Small intestine (tissue), 7 donors: Measurements from ENCODE around the gene INPPL1. TPM values are rescaled to one million over a fixed set of nuclear protein-coding genes. Genes with fewer than 3 reads are reported as not detected.

ENCODE experiments used
- DNase-seq, 2 donors: peaks; one replicate each; pipeline versions ENCODE4 v3.0.0 to v3.0.0-alpha.2; 2013
- FAIRE-seq: peaks from 2 replicates; lab custom pipeline; 2012; peaks lifted over from hg19 to GRCh38; lab: Jason Lieb, UNC
- H3K27ac ChIP-seq, 3 donors: one replicate each; pipeline ENCODE4 v1.5.1; 2013; ENCODE audit warnings: low read length in 2 of 3, mild to moderate bottlenecking in 2 of 3, control low read depth in 1 of 3, inconsistent platforms in 1 of 3, low read depth in 1 of 3, moderate library complexity in 1 of 3
- H3K27me3 ChIP-seq, 3 donors: one replicate each; pipeline ENCODE4 v1.6.1; 2013; ENCODE audit warnings: low read length in 3 of 3, inconsistent platforms in 1 of 3; ENCODE audit not compliant: control insufficient read depth in 3 of 3, insufficient read depth in 3 of 3
- H3K36me3 ChIP-seq, 3 donors: one replicate each; pipeline ENCODE4 v1.6.1; 2013; ENCODE audit warnings: low read length in 3 of 3, inconsistent platforms in 1 of 3, low read depth in 1 of 3, mild to moderate bottlenecking in 1 of 3, moderate library complexity in 1 of 3; ENCODE audit not compliant: control insufficient read depth in 3 of 3, insufficient read depth in 2 of 3
- H3K4me1 ChIP-seq, 3 donors: one replicate each; pipeline ENCODE4 v1.6.1; 2013; ENCODE audit warnings: low read length in 2 of 3, inconsistent platforms in 1 of 3, low read depth in 1 of 3, mild to moderate bottlenecking in 1 of 3, moderate library complexity in 1 of 3; ENCODE audit not compliant: control insufficient read depth in 3 of 3, insufficient read depth in 2 of 3
- H3K4me3 ChIP-seq, 3 donors: one replicate each; pipeline ENCODE4 v1.5.1; 2013; ENCODE audit warnings: low read length in 3 of 3, control low read depth in 1 of 3, inconsistent platforms in 1 of 3, low read depth in 1 of 3, mild to moderate bottlenecking in 1 of 3, moderate library complexity in 1 of 3
- H3K9me3 ChIP-seq, 2 donors: one replicate each; pipeline ENCODE4 v1.6.1; 2013; ENCODE audit warnings: low read depth in 1 of 2, low read length in 1 of 2; ENCODE audit not compliant: control insufficient read depth in 2 of 2, insufficient read depth in 1 of 2
- WGBS, 3 donors: extraction: QIAGEN DNeasy Blood & Tissue Kit; methylation state at CpG; one replicate each; pipeline ENCODE4 v1.1.7; 2013; 5-methylcytosine and 5-hydroxymethylcytosine counted together
- polyA plus RNA-seq, 4 donors: library from polyadenylated mRNA; stranded (reverse) in 3 of 4; unstranded in 1 of 4; fragments of 200-250 nt in 3 of 4; fragments of 120-200 nt in 1 of 4; gene quantifications; one replicate each; pipeline versions ENCODE4 v1.2.1 to v1.2.3, GENCODE V29; 2013
- donor health status: healthy with polysubstance abuse.
- donor health status: control.
- donor health status: control.
- donor health status: Bipolar disorder and iron deficiency.
- donor health status: healthy.

Gene INPPL1
- polyA plus RNA-seq, 4 donors, result 43.2 to 64.7 (median 60.7) TPM

DNA sequence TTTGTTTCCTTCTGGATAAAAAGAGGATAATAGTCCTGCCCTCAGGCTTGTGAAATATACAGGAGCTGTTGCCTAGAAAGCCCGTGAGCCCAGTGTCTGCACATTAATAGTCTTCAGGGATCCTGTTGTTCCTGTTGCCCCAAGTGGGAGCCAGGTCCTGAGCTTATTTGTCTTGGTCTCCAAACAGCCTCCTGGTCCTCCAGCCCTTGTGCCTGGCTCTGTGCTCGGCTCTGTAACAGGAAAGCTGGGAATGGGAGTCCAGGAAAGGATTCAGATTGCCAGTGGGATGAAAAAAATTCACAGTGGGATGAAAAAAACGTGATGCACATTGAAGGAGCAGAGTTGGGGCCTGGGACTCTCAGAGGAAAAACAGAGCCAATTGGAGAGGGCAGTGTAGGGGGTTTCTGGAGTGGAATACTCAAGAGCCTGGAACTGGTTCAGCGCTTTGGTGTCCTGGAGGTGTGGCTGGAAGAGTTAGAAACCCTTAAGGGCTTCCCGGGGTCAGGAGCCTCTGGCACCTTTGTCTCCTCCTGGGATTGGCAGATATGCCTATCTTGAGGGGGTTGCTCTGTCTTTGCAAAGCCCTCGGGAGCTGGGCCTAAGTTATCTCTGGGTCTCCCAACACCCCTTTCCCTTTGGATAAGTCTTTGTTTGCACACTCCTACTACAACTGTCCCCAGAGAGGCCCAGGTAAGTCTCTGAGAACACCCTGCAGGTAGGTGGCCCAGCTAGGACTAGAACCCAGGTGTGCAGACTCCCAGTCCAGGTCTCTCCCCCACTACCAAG, 2.3 kb upstream of the INPPL1 start:
- Histone ChIP-seq H3K9me3 (no peaks in the 10 kb centered on the region), H3K27ac (peak overlapping the region; percentile 36 to 99 (median 95)), H3K27me3 (no peaks in the 10 kb centered on the region), H3K36me3 (peaks cover 0 to 9% (median 4%) of the 10 kb centered on the region in 3 donors), H3K4me1 (peaks cover 2 to 21% (median 8%) of the 10 kb centered on the region in 3 donors), H3K4me3 (peak overlapping the region; percentile 91 to 94 (median 92))
- DNase-seq, result peak in 1 of 2 donors; percentile 46
- 62 to 67% (median 66%) methylated on average over 6 of the region's 6 CpGs for WGBS, 3 donors
- FAIRE-seq, result no peak

DNA sequence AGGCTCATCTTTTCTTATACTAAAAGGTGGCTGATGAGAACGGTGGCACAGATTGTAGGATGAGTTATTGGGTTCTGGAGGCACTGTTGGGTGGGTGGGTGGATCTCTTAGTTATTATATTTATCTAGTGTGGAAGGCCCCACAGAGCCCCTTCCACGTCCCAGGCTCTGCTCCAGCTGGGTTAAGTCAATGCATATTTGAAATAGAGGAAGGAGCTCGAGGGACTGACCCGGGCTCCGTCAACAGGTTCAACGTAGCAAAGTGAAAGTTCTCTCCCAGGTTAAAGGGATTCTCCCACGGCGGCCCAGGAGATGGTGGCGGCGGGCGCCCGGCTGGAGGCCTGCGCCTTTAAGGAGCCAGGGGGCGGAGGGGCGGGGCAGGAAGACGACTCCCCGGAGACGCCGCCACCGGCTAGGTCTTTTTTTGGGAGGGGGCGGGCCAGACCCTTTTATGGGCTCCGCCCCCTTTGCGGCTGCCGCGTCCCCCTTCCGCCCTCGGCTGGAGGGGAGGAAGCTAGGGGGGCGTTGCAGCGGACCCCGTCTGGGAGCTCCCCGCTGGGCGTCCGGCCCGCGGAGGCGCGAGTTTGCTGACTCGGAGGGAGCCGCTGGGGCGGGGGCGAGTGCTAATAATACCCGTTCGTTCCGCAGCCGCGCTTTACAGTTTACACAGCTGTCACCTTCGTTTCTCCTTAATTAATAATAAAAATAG, 1.5 kb upstream of the INPPL1 start:
- FAIRE-seq, result no peak
- 0 to 1% (median 1%) methylated on average over 44 to 47 of the region's 47 CpGs for WGBS, 3 donors

DNA sequence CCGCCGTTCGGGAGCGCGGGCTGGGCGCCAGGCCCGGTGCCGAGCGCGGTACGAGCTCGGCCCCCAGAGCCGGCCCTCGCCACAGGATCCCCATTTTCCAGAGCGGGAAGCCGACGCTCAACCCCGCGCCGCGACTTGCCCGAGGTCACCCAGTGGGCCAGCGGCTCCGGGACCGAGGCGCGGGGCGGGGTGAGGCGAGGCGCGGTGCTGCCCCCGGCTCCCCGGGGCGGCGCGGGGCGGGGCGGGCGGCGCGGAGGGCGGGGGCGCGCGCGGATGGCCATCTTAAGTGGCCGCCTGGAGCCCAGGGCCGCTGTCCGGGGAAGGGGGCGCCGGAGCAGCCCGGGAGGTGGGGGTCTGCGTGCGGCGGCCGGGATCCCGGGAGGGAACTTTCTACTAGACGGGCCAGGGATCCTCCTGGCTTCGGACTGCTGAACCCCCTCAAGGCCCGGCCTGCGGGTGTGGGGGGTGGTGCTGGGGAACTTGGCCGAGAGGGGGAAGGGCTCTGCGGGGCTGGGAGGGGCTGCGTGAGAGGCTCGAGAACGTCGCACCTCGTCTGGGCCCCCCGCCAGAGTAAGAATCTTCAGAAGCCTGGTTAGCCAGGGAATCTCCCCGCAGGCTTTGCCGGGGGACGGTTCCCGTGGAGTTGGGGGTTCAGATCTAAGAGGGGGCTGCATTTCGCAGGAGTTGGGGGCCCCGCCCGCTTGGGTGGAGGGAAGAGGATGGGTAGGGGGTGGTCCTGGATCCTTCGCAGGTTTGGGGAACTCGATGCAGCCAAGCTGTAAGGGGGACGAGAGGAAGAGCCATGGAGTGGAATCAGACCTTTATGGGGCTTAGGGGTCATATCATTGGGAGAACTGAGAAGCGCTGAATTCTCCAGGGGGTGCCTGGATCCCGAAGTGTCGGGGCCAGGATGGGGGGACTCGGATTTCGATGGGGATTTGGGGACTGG, 678 bp upstream of the INPPL1 start:
- Histone ChIP-seq H3K27me3 (no peaks in the 10 kb centered on the region), H3K4me1 (peaks cover 2 to 21% (median 8%) of the 10 kb centered on the region in 3 donors), H3K9me3 (no peaks in the 10 kb centered on the region), H3K27ac (peak overlapping the region; percentile 95 to 99 (median 97)), H3K4me3 (peak overlapping the region; percentile 91 to 94 (median 92)), H3K36me3 (peaks cover 2 to 25% (median 6%) of the 10 kb centered on the region in 3 donors)
- FAIRE-seq (no peak), DNase-seq (peak; percentile 73 to 87)
- 0 to 1% (median 0%) methylated on average over 52 to 84 of the region's 84 CpGs for WGBS, 3 donors

More for the DNA sequence above, 1.5 kb upstream of the INPPL1 start:
- Histone ChIP-seq H3K9me3 (no peaks in the 10 kb centered on the region), H3K36me3 (peaks cover 0 to 16% (median 6%) of the 10 kb centered on the region in 3 donors), H3K4me1 (peaks cover 2 to 21% (median 8%) of the 10 kb centered on the region in 3 donors), H3K27me3 (no peaks in the 10 kb centered on the region), H3K4me3 (peak overlapping the region; percentile 91 to 94 (median 92)), H3K27ac (peak overlapping the region; percentile 95 to 99 (median 97))
- peak; percentile 95 to 97 for DNase-seq

DNA sequence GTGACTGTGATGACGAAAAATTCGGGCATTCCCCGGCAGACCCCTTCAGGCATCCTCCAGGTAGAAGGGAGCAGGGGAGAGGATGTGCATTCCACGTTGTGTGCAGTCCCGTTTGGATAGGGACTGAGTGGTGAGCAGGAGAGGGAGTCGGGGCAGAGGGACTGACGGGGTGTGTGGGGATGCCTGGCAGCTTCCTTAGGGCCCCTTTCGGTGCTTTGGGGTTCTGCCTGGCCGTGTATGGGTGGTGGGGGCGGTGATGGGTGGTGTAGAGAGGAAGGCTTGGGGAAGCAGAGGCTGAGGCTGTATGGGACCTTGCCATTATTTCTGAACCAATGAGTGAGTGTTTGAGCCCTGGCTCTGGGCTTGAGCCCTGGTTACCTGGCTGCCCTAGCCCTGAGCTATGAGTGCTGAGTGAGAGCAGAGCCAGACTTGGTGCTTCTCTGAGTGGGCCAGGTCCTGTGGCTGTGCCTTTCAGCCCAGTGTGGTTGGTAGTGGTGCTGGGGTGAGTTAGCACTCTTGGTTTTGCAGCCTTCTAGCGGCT, 914 bp downstream of the INPPL1 start:
- FAIRE-seq, result no peak

DNA sequence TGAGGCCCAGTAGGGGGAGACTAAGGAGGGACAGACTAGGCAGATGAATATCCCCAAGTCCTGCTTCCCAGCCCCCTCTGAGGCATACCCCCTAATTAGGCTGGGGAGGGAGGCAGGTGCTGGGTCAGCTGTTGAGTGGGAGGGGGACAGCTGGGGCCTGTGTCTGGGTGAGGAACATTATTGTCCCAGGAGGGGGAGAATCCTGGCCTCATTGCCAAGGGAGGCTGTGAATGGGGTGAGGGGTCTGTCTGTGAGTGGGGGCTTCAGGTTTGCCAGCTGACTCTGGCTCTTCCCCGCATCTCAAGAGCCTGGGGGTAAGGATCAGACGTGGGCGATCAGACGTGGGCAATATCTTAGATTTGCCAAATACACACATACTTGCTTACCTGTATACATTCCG, 2.1 kb downstream of the INPPL1 start:
- FAIRE-seq, result no peak
- 65 to 82% (median 75%) methylated on average over 5 of the region's 5 CpGs for WGBS, 3 donors
- Histone ChIP-seq H3K27ac (no peak overlapping the region), H3K36me3 (peaks cover 9 to 53% (median 18%) of the 10 kb centered on the region in 3 donors), H3K9me3 (no peaks in the 10 kb centered on the region), H3K4me1 (peaks cover 2 to 21% (median 8%) of the 10 kb centered on the region in 3 donors), H3K4me3 (no peak overlapping the region), H3K27me3 (no peaks in the 10 kb centered on the region)
- no peak for DNase-seq

More for the DNA sequence above, 914 bp downstream of the INPPL1 start:
- peak in 1 of 2 donors; percentile 10 for DNase-seq
- peaks cover 6 to 41% (median 12%) of the 10 kb centered on the region in 3 donors for H3K36me3 ChIP-seq
- no peaks in the 10 kb centered on the region for H3K27me3 ChIP-seq
- H3K27ac ChIP-seq, result peak overlapping the region in 1 of 3 donors; percentile 45
- peaks cover 2 to 21% (median 8%) of the 10 kb centered on the region in 3 donors for H3K4me1 ChIP-seq
- H3K9me3 ChIP-seq, result no peaks in the 10 kb centered on the region
- H3K4me3 ChIP-seq, result peak overlapping the region; percentile 66 to 94 (median 92)
- 13 to 17% (median 14%) methylated on average over 11 of the region's 11 CpGs for WGBS, 3 donors

DNA sequence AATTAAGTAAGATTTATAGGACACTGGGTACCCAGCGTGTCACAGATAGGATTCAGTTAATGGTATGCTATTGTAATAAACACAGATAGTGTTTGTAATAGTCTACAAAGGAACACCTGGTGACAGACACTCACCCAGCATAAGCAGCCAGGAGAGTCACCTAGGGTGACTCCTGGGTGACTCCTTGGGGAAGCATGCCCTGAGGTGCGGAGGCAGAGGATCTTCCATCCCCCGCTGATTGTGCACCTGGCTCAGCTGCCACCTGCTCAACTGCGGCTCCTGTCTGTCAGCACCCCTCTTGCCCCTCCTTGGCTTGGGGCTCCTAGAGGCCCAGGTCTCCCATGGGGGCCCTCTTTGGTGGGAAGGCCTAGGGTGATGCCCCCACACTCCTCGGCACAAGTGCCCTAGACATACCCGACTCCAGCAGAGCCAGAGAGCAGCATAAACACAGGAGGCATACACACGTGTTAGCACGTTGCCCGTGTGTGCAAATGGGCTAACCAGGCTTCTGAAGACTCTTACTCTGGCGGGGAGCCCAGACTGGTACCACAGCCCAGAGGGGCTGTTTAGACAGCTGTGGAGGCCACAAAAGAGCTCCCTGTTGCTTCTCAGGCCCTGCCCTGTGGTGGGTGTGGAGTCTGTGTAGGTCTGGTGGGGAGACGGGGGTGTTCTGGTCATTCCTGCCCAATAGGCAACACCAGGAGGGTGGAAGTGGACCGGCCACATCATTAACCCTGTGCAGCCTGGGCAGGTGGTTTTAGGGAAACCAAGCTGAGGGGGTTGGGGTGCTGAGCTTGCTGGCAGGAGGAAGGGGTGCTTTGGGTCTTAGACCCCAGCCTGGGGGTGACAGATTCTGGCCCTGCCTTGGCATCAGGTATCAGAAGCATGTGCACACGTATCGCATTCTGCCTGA, 3.0 kb downstream of the INPPL1 start:
- H3K27ac ChIP-seq, result no peak overlapping the region
- H3K27me3 ChIP-seq, result no peaks in the 10 kb centered on the region
- H3K4me1 ChIP-seq, result peaks cover 2 to 15% (median 8%) of the 10 kb centered on the region in 3 donors
- FAIRE-seq, result no peak
- H3K4me3 ChIP-seq, result no peak overlapping the region
- no peaks in the 10 kb centered on the region for H3K9me3 ChIP-seq
- 64 to 77% (median 73%) methylated on average over 14 of the region's 14 CpGs for WGBS, 3 donors
- DNase-seq, result no peak
- peaks cover 9 to 62% (median 23%) of the 10 kb centered on the region in 3 donors for H3K36me3 ChIP-seq

DNA sequence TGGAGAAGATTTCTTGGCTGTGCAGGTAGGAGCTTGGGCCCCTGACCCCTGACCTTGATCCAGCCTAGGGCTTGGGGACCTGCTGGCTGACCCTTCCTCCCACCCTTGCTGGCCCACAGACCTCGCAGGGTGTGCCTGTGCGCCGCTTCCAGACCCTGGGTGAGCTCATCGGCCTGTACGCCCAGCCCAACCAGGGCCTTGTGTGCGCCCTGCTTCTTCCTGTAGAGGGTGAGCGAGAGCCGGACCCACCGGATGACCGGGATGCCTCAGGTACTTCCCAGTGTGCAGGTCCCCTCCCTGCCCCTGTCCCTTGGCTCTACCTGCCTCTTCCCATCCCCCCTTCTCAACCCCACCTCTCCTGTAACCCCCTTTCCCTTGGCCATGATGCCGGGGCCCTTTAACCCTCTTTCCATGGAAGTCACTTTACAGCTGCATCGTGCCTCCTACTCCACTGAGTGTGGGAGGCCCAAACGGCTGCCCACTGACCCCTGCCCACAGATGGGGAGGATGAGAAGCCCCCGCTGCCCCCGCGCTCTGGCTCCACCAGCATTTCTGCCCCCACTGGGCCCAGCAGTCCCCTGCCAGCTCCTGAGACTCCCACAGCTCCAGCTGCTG, 3.8 kb downstream of the INPPL1 start:
- no peak overlapping the region for H3K4me3 ChIP-seq
- peaks cover 13 to 69% (median 26%) of the 10 kb centered on the region in 3 donors for H3K36me3 ChIP-seq
- H3K4me1 ChIP-seq, result peaks cover 2 to 13% (median 8%) of the 10 kb centered on the region in 3 donors
- DNase-seq (no peak), FAIRE-seq (no peak)
- no peaks in the 10 kb centered on the region for H3K9me3 ChIP-seq
- 83 to 95% (median 90%) methylated on average over 15 to 16 of the region's 16 CpGs for WGBS, 3 donors
- H3K27me3 ChIP-seq, result no peaks in the 10 kb centered on the region
- no peak overlapping the region for H3K27ac ChIP-seq
